ENCODE measurements around the gene METTL18. TPM values are rescaled to one million over a fixed set of nuclear protein-coding genes. Genes with fewer than 3 reads are reported as not detected.
A peak's percentile ranks its signal among the peaks of the same experiment; 100 is the strongest.

Gene METTL18
- total RNA-seq, 1 experiment from 2014 or later, result 6.9 TPM

- no peaks in the 10 kb centered on the region for H3K27me3 ChIP-seq (replicated peaks; ENCODE audit: control insufficient read depth, insufficient read depth, low read length)
- Mint-ChIP-seq H3K9me3 (ENCODE audit: unreplicated experiment) (no peaks in the 10 kb centered on the region), H3K27ac (ENCODE audit: unreplicated experiment) (no peak overlapping the region), H3K27me3 (ENCODE audit: insufficient read depth, unreplicated experiment) (no peaks in the 10 kb centered on the region), H3K4me3 (ENCODE audit: unreplicated experiment) (no peak overlapping the region), H3K4me1 (ENCODE audit: low read depth, unreplicated experiment) (peaks cover 6% of the 10 kb centered on the region), H3K36me3 (ENCODE audit: insufficient read depth, unreplicated experiment) (peaks cover 15% of the 10 kb centered on the region)
- no peak overlapping the region for H3K4me3 ChIP-seq (ENCODE audit: low read depth, low read length)
- H3K9me3 ChIP-seq, result no peaks in the 10 kb centered on the region
- TF ChIP-seq, protein P1, sequence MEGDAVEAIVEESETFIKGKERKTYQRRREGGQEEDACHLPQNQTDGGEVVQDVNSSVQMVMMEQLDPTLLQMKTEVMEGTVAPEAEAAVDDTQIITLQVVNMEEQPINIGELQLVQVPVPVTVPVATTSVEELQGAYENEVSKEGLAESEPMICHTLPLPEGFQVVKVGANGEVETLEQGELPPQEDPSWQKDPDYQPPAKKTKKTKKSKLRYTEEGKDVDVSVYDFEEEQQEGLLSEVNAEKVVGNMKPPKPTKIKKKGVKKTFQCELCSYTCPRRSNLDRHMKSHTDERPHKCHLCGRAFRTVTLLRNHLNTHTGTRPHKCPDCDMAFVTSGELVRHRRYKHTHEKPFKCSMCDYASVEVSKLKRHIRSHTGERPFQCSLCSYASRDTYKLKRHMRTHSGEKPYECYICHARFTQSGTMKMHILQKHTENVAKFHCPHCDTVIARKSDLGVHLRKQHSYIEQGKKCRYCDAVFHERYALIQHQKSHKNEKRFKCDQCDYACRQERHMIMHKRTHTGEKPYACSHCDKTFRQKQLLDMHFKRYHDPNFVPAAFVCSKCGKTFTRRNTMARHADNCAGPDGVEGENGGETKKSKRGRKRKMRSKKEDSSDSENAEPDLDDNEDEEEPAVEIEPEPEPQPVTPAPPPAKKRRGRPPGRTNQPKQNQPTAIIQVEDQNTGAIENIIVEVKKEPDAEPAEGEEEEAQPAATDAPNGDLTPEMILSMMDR (IDR thresholded peaks at IDR 0.05; ENCODE audit: insufficient read depth in 1 of 2, low read depth in 1 of 2, low read length in 1 of 2, severe bottlenecking in 1 of 2, unreplicated experiment in 1 of 2), result no peak
- ChIA-PET POLR2A (no interaction called here), CTCF (no interaction called here)
- no TSS peak for BruUV-seq (replicated peaks)
- intact Hi-C loops (cut with micrococcal nuclease; ENCODE audit: unreplicated experiment), result no loop called here
- H3K4me1 ChIP-seq, result peaks cover 6% of the 10 kb centered on the region
- no peaks in the 10 kb centered on the region for H3K36me3 ChIP-seq (ENCODE audit: control insufficient read depth, insufficient read depth, low read length)
- no peak for DNase-seq
Measured at GRCh38 chr1:169797281-169797680, 2.6 kb upstream of the METTL18 start.

GRCh38 chr1:169796274-169796810 is 1.6 kb upstream of the METTL18 start:
- TF ChIP-seq, protein P1 (IDR thresholded peaks at IDR 0.05; ENCODE audit: insufficient read depth in 1 of 2, low read depth in 1 of 2, low read length in 1 of 2, severe bottlenecking in 1 of 2, unreplicated experiment in 1 of 2), result no peak
- H3K4me3 Mint-ChIP-seq (ENCODE audit: unreplicated experiment), result peak overlapping the region; percentile 100
- Histone ChIP-seq H3K27me3 (replicated peaks; ENCODE audit: control insufficient read depth, insufficient read depth, low read length) (no peaks in the 10 kb centered on the region), H3K4me3 (ENCODE audit: low read depth, low read length) (no peak overlapping the region), H3K36me3 (ENCODE audit: control insufficient read depth, insufficient read depth, low read length) (no peaks in the 10 kb centered on the region), H3K9me3 (no peaks in the 10 kb centered on the region), H3K4me1 (peaks cover 6% of the 10 kb centered on the region)
- intact Hi-C loops (cut with micrococcal nuclease; ENCODE audit: unreplicated experiment), result no loop called here
- POLR2A ChIA-PET, result no interaction called here
- H3K27ac Mint-ChIP-seq (ENCODE audit: unreplicated experiment), result no peak overlapping the region
- CTCF ChIA-PET, result no interaction called here
- BruUV-seq (replicated peaks), result no TSS peak
- H3K27me3 Mint-ChIP-seq (ENCODE audit: insufficient read depth, unreplicated experiment), result no peaks in the 10 kb centered on the region
- H3K9me3 Mint-ChIP-seq (ENCODE audit: unreplicated experiment), result no peaks in the 10 kb centered on the region
- H3K4me1 Mint-ChIP-seq (ENCODE audit: low read depth, unreplicated experiment), result peaks cover 6% of the 10 kb centered on the region
- H3K36me3 Mint-ChIP-seq (ENCODE audit: insufficient read depth, unreplicated experiment), result peaks cover 15% of the 10 kb centered on the region
- no peak for DNase-seq

GRCh38 chr1:169795687-169796086 is 980 bp upstream of the METTL18 start:
- Histone ChIP-seq H3K36me3 (ENCODE audit: control insufficient read depth, insufficient read depth, low read length) (no peaks in the 10 kb centered on the region), H3K27me3 (replicated peaks; ENCODE audit: control insufficient read depth, insufficient read depth, low read length) (no peaks in the 10 kb centered on the region), H3K4me3 (ENCODE audit: low read depth, low read length) (peak overlapping the region; percentile 74), H3K4me1 (peaks cover 6% of the 10 kb centered on the region), H3K9me3 (no peaks in the 10 kb centered on the region)
- TF ChIP-seq, protein P1 (IDR thresholded peaks at IDR 0.05; ENCODE audit: insufficient read depth in 1 of 2, low read depth in 1 of 2, low read length in 1 of 2, severe bottlenecking in 1 of 2, unreplicated experiment in 1 of 2), result no peak
- H3K27ac Mint-ChIP-seq (ENCODE audit: unreplicated experiment), result peak overlapping the region; percentile 99
- POLR2A ChIA-PET, result interaction anchor here (1.1 kb wide), 1 partner anchor 30 kb away, joined by 9 read pairs; no protein-coding TSS in a partner anchor
- H3K36me3 Mint-ChIP-seq (ENCODE audit: insufficient read depth, unreplicated experiment), result peaks cover 15% of the 10 kb centered on the region
- BruUV-seq (replicated peaks), result no TSS peak
- peaks cover 6% of the 10 kb centered on the region for H3K4me1 Mint-ChIP-seq (ENCODE audit: low read depth, unreplicated experiment)
- H3K27me3 Mint-ChIP-seq (ENCODE audit: insufficient read depth, unreplicated experiment), result no peaks in the 10 kb centered on the region
- no peak for DNase-seq
- no peaks in the 10 kb centered on the region for H3K9me3 Mint-ChIP-seq (ENCODE audit: unreplicated experiment)
- CTCF ChIA-PET, result interaction anchor here (1.4 kb wide), 1 partner anchor 84 kb away, joined by 3 read pairs; no protein-coding TSS in a partner anchor
- H3K4me3 Mint-ChIP-seq (ENCODE audit: unreplicated experiment), result peak overlapping the region; percentile 100
- intact Hi-C loops (cut with micrococcal nuclease; ENCODE audit: unreplicated experiment), result loop anchor here (2.0 kb wide), 1 partner anchor 99 kb away; no protein-coding TSS in a partner anchor
